Lower leg skin (tissue), 3 donors: ENCODE data around the gene PTTG1IP.

Source experiments
- POLR2A ChIP-seq, 2 donors: fragments of 450-650 bp; IDR thresholded peaks; one replicate each; pipeline ENCODE4 v1.6.1; 2016 to 2017; ENCODE audit warnings: antibody characterized with exemption in 2 of 2, mild to moderate bottlenecking in 1 of 2, moderate library complexity in 1 of 2
- TF ChIP-seq, protein P1 (sequence below), 3 donors: fragments of 450-650 bp; IDR thresholded peaks; one replicate each; pipeline ENCODE4 v1.5.1; 2016; ENCODE audit warnings: antibody characterized with exemption in 3 of 3, mild to moderate bottlenecking in 3 of 3, moderate library complexity in 2 of 3

DNA sequence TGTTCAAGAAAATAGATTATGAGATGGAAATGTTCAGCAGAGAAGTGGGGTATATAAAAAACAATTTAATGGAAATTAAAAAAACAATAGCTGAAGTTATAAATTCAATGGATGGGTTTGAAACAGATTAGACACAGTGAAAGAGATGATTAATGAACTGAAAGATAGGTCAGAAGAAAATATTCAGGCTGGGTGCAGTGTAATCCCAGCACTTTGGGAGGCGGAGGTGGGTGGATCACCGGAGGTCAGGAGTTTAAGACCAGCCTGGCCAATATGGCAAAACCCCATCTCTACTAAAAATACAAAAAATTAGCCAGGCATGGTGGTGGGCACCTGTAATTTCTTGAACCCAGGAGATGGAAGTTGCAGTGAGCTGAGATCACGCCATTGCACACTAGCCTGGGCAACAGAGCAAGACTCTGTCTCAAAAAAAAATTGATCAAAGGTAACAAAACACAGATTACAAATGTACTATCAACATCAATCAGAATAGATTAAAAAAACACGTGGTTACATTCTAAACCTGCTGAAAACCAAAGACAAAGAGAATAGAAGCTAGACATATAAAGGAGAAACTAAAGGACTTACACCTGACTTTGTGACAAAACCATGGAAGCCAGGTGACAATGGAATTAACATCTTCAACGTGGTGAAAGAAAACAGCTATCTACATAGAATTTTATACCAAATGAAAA lies 50.9 kb downstream of the PTTG1IP start:
- TF ChIP-seq, protein P1, sequence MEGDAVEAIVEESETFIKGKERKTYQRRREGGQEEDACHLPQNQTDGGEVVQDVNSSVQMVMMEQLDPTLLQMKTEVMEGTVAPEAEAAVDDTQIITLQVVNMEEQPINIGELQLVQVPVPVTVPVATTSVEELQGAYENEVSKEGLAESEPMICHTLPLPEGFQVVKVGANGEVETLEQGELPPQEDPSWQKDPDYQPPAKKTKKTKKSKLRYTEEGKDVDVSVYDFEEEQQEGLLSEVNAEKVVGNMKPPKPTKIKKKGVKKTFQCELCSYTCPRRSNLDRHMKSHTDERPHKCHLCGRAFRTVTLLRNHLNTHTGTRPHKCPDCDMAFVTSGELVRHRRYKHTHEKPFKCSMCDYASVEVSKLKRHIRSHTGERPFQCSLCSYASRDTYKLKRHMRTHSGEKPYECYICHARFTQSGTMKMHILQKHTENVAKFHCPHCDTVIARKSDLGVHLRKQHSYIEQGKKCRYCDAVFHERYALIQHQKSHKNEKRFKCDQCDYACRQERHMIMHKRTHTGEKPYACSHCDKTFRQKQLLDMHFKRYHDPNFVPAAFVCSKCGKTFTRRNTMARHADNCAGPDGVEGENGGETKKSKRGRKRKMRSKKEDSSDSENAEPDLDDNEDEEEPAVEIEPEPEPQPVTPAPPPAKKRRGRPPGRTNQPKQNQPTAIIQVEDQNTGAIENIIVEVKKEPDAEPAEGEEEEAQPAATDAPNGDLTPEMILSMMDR (IDR thresholded peaks at IDR 0.05): no peak
- no peak for TF ChIP-seq POLR2A (IDR thresholded peaks at IDR 0.05)
